H9 (cell line): ENCODE measurements around the gene COX6B2. TPM values are rescaled to one million over a fixed set of nuclear protein-coding genes. Genes with fewer than 3 reads are reported as not detected.

Experiments
- DNase-seq: peaks from one replicate; pipeline ENCODE4 v3.0.0-alpha.2; 2017
- H2AFZ ChIP-seq: one replicate; pipeline ENCODE4 v1.6.1; 2013; ENCODE audit warnings: mild to moderate bottlenecking, low read length, control low read depth, moderate library complexity
- H2AK5ac ChIP-seq: 2 replicates; pipeline ENCODE4 v1.6.1; 2013; ENCODE audit warnings: low read length, control low read depth, mixed read lengths; ENCODE audit not compliant: insufficient read length
- H2BK120ac ChIP-seq: one replicate; pipeline ENCODE4 v1.6.1; 2013; ENCODE audit warnings: low read depth, mild to moderate bottlenecking, low read length, control low read depth, inconsistent platforms; ENCODE audit not compliant: poor library complexity, severe bottlenecking
- H2BK12ac ChIP-seq: 2 replicates; pipeline ENCODE4 v1.6.1; 2013; ENCODE audit warnings: low read length, control low read depth, mixed read lengths, low read depth; ENCODE audit not compliant: insufficient read length
- H2BK15ac ChIP-seq: 2 replicates; pipeline ENCODE4 v1.6.1; 2013; ENCODE audit warnings: low read depth, low read length, control low read depth
- H2BK20ac ChIP-seq: one replicate; pipeline ENCODE4 v1.6.1; 2013; ENCODE audit warnings: low read depth, mild to moderate bottlenecking, low read length, control low read depth, inconsistent platforms; ENCODE audit not compliant: poor library complexity, severe bottlenecking
- H2BK5ac ChIP-seq: 2 replicates; pipeline ENCODE4 v1.6.1; 2013; ENCODE audit warnings: low read length, control low read depth, mixed read lengths; ENCODE audit not compliant: insufficient read length
- H3K14ac ChIP-seq: 2 replicates; pipeline ENCODE4 v1.6.1; 2013; ENCODE audit warnings: low read length, control low read depth; ENCODE audit not compliant: insufficient read depth
- H3K18ac ChIP-seq: 2 replicates; pipeline ENCODE4 v1.6.1; 2013; ENCODE audit warnings: low read depth, mild to moderate bottlenecking, mixed read lengths, low read length, control low read depth; ENCODE audit not compliant: insufficient read length
- H3K23ac ChIP-seq: 2 replicates; pipeline ENCODE4 v1.6.1; 2013; ENCODE audit warnings: low read length, control low read depth, mixed read lengths, low read depth; ENCODE audit not compliant: insufficient read length
- H3K23me2 ChIP-seq: 2 replicates; pipeline ENCODE4 v1.6.1; 2013; ENCODE audit warnings: low read depth, mild to moderate bottlenecking, mixed read lengths, low read length, control low read depth; ENCODE audit not compliant: insufficient read length, poor library complexity, severe bottlenecking
- H3K27ac ChIP-seq: 2 replicates; pipeline ENCODE4 v1.5.1; 2013; ENCODE audit warnings: low read length, control low read depth, mixed read lengths, low read depth; ENCODE audit not compliant: insufficient read length
- H3K27me3 ChIP-seq: 2 replicates; pipeline ENCODE4 v1.6.1; 2013; ENCODE audit warnings: low read length, control low read depth, inconsistent platforms; ENCODE audit not compliant: insufficient read depth
- H3K4ac ChIP-seq: 2 replicates; pipeline ENCODE4 v1.6.1; 2013; ENCODE audit warnings: low read depth, mild to moderate bottlenecking, control low read depth, inconsistent platforms, low read length, moderate library complexity
- H3K4me1 ChIP-seq: 2 replicates; pipeline ENCODE4 v1.6.1; 2013; ENCODE audit warnings: low read length, control low read depth, inconsistent platforms; ENCODE audit not compliant: insufficient read depth
- H3K4me2 ChIP-seq: 2 replicates; pipeline ENCODE4 v1.6.1; 2013; ENCODE audit warnings: low read length, control low read depth, mixed read lengths; ENCODE audit not compliant: insufficient read length, insufficient read depth
- H3K56ac ChIP-seq: 2 replicates; pipeline ENCODE4 v1.6.1; 2013; ENCODE audit warnings: low read depth, mild to moderate bottlenecking, mixed read lengths, low read length, control low read depth; ENCODE audit not compliant: insufficient read length
- H3K79me1 ChIP-seq: 2 replicates; pipeline ENCODE4 v1.6.1; 2013; ENCODE audit warnings: low read depth, mild to moderate bottlenecking, moderate library complexity, low read length, control low read depth, inconsistent platforms; ENCODE audit not compliant: insufficient read depth, poor library complexity, severe bottlenecking
- H3K79me2 ChIP-seq: 2 replicates; pipeline ENCODE4 v1.6.1; 2013; ENCODE audit warnings: low read length, control low read depth, inconsistent platforms; ENCODE audit not compliant: insufficient read depth
- H3K9ac ChIP-seq: 2 replicates; pipeline ENCODE4 v1.6.1; 2013; ENCODE audit warnings: low read length, control low read depth, mixed read lengths; ENCODE audit not compliant: insufficient read length; ENCODE audit errors: extremely low read depth
- H3K9me3 ChIP-seq: one replicate; pipeline ENCODE4 v1.6.1; 2013; ENCODE audit warnings: low read depth, low read length, inconsistent platforms; ENCODE audit not compliant: control insufficient read depth
- H3T11ph ChIP-seq: one replicate; pipeline ENCODE4 v1.6.1; 2013; ENCODE audit warnings: mild to moderate bottlenecking, low read length, control low read depth, inconsistent platforms
- H4K20me1 ChIP-seq: one replicate; pipeline ENCODE4 v1.6.1; 2013; ENCODE audit not compliant: control insufficient read depth, insufficient read length, insufficient read depth
- H4K5ac ChIP-seq: 2 replicates; pipeline ENCODE4 v1.6.1; 2013; ENCODE audit warnings: low read depth, mild to moderate bottlenecking, mixed read lengths, low read length, control low read depth; ENCODE audit not compliant: insufficient read length
- H4K8ac ChIP-seq: replicated peaks from 2 replicates; pipeline ENCODE4 v1.6.1; 2013; ENCODE audit warnings: low read length, control low read depth, mixed read lengths, low read depth; ENCODE audit not compliant: insufficient read length
- H4K91ac ChIP-seq: 2 replicates; pipeline ENCODE4 v1.6.1; 2013; ENCODE audit warnings: low read depth, mild to moderate bottlenecking, moderate library complexity, mixed read lengths, low read length, control low read depth; ENCODE audit not compliant: insufficient read length
- H3K27ac Mint-ChIP-seq, 3 experiments: 2 replicates in 2 of 3; 3 replicates in 1 of 3; pipeline ENCODE4 v1.8.0; 2020 to 2021; ENCODE audit warnings: mixed read lengths in 3 of 3, mild to moderate bottlenecking in 1 of 3, moderate library complexity in 1 of 3
- H3K27me3 Mint-ChIP-seq: 2 replicates; pipeline ENCODE4 v1.8.0; 2021; ENCODE audit warnings: low read depth, mild to moderate bottlenecking, moderate library complexity, mixed read lengths
- H3K36me3 Mint-ChIP-seq, 3 experiments: 2 replicates in 2 of 3; 3 replicates in 1 of 3; pipeline ENCODE4 v1.8.0; 2020 to 2021; ENCODE audit warnings: low read depth in 3 of 3, mixed read lengths in 3 of 3; ENCODE audit not compliant: insufficient read depth in 1 of 3
- H3K4me1 Mint-ChIP-seq, 2 experiments: 2 replicates each; pipeline ENCODE4 v1.8.0; 2020; ENCODE audit warnings: mixed read lengths in 2 of 2
- H3K4me3 Mint-ChIP-seq, 2 experiments: 2 replicates in 1 of 2; 3 replicates in 1 of 2; pipeline ENCODE4 v1.8.0; 2020 to 2021; ENCODE audit warnings: mild to moderate bottlenecking in 2 of 2, mixed read lengths in 2 of 2, moderate library complexity in 1 of 2
- H3K9me3 Mint-ChIP-seq, 2 experiments: 2 replicates in 1 of 2; 3 replicates in 1 of 2; pipeline ENCODE4 v1.8.0; 2020; ENCODE audit warnings: mild to moderate bottlenecking in 2 of 2, mixed read lengths in 2 of 2, moderate library complexity in 1 of 2
- CTCF ChIP-seq: fragments of 200-600 bp; sonication (generic); conservative IDR thresholded peaks from 3 replicates; pipeline ENCODE4 v1.8.0; 2021; ENCODE audit warnings: antibody characterized with exemption, mild to moderate bottlenecking
- WGBS: extraction: QIAGEN DNeasy Blood & Tissue Kit; methylation state at CpG from one replicate; pipeline ENCODE4 v1.1.7; 2013; ENCODE audit warnings: missing lambda C conversion rate, low lambda C conversion rate, mixed read lengths; ENCODE audit not compliant: insufficient read length; ENCODE audit errors: extremely low coverage; 5-methylcytosine and 5-hydroxymethylcytosine counted together
- total RNA-seq: library from RNA; stranded (reverse); gene quantifications from 2 replicates; pipeline ENCODE4 v1.2.1, GENCODE V29; 2021

The COX6B2 gene
- total RNA-seq, 1 experiment from 2014 or later: 4.0 TPM

GRCh38 chr19:55314396-55314795, 40.1 kb downstream of the COX6B2 start:
- H2AK5ac ChIP-seq: no peak overlapping the region
- H2AFZ ChIP-seq: no peak overlapping the region
- H4K5ac ChIP-seq: no peak overlapping the region
- H3K18ac ChIP-seq: no peak overlapping the region
- no peak overlapping the region for H3K56ac ChIP-seq
- no peaks in the 10 kb centered on the region for H3K9me3 ChIP-seq
- H3K79me2 ChIP-seq: no peaks in the 10 kb centered on the region
- no peak overlapping the region for H3K27ac ChIP-seq
- peaks cover 3% of the 10 kb centered on the region for H3K27me3 Mint-ChIP-seq
- H3K27ac Mint-ChIP-seq: peak overlapping the region in 2 of 3 experiments; percentile 44 to 85; a peak in 3 of 7 replicates
- no peak overlapping the region for H2BK15ac ChIP-seq
- H3K4me3 Mint-ChIP-seq: no peak overlapping the region
- no peak overlapping the region for H2BK12ac ChIP-seq
- peaks cover 4 to 10% (median 9%) of the 10 kb centered on the region in 3 experiments; a peak in 5 of 7 replicates for H3K36me3 Mint-ChIP-seq
- no peak for TF ChIP-seq CTCF
- H3T11ph ChIP-seq: no peak overlapping the region
- peaks cover 3 to 7% of the 10 kb centered on the region in 2 experiments; a peak in 3 of 4 replicates for H3K4me1 Mint-ChIP-seq
- H3K79me1 ChIP-seq: no peaks in the 10 kb centered on the region
- peak; percentile 26 for DNase-seq
- no peak overlapping the region for H3K4ac ChIP-seq
- H2BK20ac ChIP-seq: no peak overlapping the region
- H3K14ac ChIP-seq: no peak overlapping the region; the same call in 1 of the 2 replicates
- H4K20me1 ChIP-seq: no peaks in the 10 kb centered on the region
- no peaks in the 10 kb centered on the region for H3K23me2 ChIP-seq
- H3K9ac ChIP-seq: no peak overlapping the region
- no peak overlapping the region for H2BK120ac ChIP-seq
- WGBS: no CpG with 5 or more reads among the region's 8 CpGs
- peak overlapping the region; percentile 55 for H2BK5ac ChIP-seq
- H3K9me3 Mint-ChIP-seq: no peaks in the 10 kb centered on the region
- H3K23ac ChIP-seq: no peak overlapping the region
- no peak overlapping the region for H4K8ac ChIP-seq
- no peak overlapping the region for H3K4me2 ChIP-seq
- H3K4me1 ChIP-seq: no peaks in the 10 kb centered on the region
- H4K91ac ChIP-seq: no peak overlapping the region
- H3K27me3 ChIP-seq: no peaks in the 10 kb centered on the region; the same call in 1 of the 2 replicates
